Duodenal mucosa (tissue), 2 donors: Measurements from ENCODE around the gene RPGRIP1L.

Experiments
- H3K27ac ChIP-seq: one replicate; pipeline ENCODE4 v1.7.0; 2013; ENCODE audit warnings: low read depth, low read length
- H3K27me3 ChIP-seq, 2 donors: one replicate each; pipeline ENCODE4 v1.7.0; 2013; ENCODE audit warnings: low read length in 2 of 2, control low read depth in 1 of 2; ENCODE audit not compliant: insufficient read depth in 2 of 2, control insufficient read depth in 1 of 2
- H3K36me3 ChIP-seq, 2 donors: one replicate each; pipeline ENCODE4 v1.7.0; 2013; ENCODE audit warnings: low read length in 2 of 2, control low read depth in 1 of 2; ENCODE audit not compliant: insufficient read depth in 2 of 2, control insufficient read depth in 1 of 2
- H3K4me1 ChIP-seq, 2 donors: one replicate each; pipeline ENCODE4 v1.7.0; 2013; ENCODE audit warnings: low read length in 2 of 2, control low read depth in 1 of 2; ENCODE audit not compliant: insufficient read depth in 2 of 2, control insufficient read depth in 1 of 2
- H3K4me3 ChIP-seq, 2 donors: one replicate each; pipeline ENCODE4 v1.7.0; 2013; ENCODE audit warnings: low read length in 2 of 2, low read depth in 1 of 2
- H3K9ac ChIP-seq, 2 donors: one replicate each; pipeline ENCODE4 v1.7.0; 2013; ENCODE audit warnings: low read length in 2 of 2, low read depth in 1 of 2
- H3K9me3 ChIP-seq, 2 donors: one replicate each; pipeline ENCODE4 v1.7.0; 2013; ENCODE audit warnings: low read length in 2 of 2, control low read depth in 1 of 2; ENCODE audit not compliant: control insufficient read depth in 1 of 2

Gene RPGRIP1L

DNA sequence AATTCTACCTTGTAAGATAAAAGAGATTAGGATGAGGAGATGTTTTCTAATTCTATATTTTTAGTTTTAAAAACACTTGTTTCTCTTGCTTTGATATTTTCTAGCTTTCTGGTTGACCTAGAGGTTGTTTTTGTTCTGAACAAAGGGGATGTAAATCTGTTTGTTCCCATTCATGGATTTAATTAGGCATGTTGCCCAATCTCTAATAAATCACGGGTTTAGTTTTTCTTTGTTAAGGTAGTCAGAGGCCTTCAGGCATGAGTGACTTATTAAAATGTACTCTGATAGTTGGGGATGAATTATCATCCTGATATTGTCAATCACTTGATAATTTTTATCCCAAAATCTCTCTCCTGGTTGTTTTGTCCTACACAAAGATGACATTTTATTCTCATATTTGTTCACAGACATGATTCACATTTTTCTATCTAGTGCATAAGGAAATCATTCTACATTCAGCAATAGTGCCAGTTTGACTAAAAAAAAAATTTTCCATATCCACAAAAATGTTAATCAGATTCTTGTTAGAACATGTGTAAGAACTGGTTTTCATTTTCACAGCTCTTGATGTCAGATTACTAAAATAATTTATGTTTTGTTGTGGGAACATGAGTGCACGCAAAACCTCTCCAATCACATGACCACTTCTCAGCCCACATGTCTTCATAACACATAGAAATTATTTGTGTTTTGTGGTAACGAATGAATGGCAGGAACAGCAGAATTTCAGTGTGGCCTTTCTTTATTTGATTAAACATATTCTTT, 105.0 kb downstream of the RPGRIP1L start:
- H3K4me3 ChIP-seq: no peak overlapping the region
- no peak overlapping the region for H3K9ac ChIP-seq
- no peaks in the 10 kb centered on the region for H3K27me3 ChIP-seq
- no peaks in the 10 kb centered on the region for H3K9me3 ChIP-seq
- no peaks in the 10 kb centered on the region for H3K4me1 ChIP-seq
- H3K27ac ChIP-seq: no peak overlapping the region
- no peaks in the 10 kb centered on the region for H3K36me3 ChIP-seq

GRCh38 chr16:53597776-53598175, 105.9 kb downstream of the RPGRIP1L start:
- no peaks in the 10 kb centered on the region for H3K9me3 ChIP-seq
- H3K36me3 ChIP-seq: no peaks in the 10 kb centered on the region
- H3K4me3 ChIP-seq: no peak overlapping the region
- H3K27ac ChIP-seq: no peak overlapping the region
- no peaks in the 10 kb centered on the region for H3K4me1 ChIP-seq
- H3K27me3 ChIP-seq: no peaks in the 10 kb centered on the region
- no peak overlapping the region for H3K9ac ChIP-seq

- Histone ChIP-seq H3K27me3 (no peaks in the 10 kb centered on the region), H3K36me3 (no peaks in the 10 kb centered on the region), H3K9ac (no peak overlapping the region), H3K27ac (no peak overlapping the region), H3K4me3 (no peak overlapping the region), H3K4me1 (no peaks in the 10 kb centered on the region), H3K9me3 (no peaks in the 10 kb centered on the region)
Measured at GRCh38 chr16:53588081-53588648, 115.5 kb downstream of the RPGRIP1L start.

DNA sequence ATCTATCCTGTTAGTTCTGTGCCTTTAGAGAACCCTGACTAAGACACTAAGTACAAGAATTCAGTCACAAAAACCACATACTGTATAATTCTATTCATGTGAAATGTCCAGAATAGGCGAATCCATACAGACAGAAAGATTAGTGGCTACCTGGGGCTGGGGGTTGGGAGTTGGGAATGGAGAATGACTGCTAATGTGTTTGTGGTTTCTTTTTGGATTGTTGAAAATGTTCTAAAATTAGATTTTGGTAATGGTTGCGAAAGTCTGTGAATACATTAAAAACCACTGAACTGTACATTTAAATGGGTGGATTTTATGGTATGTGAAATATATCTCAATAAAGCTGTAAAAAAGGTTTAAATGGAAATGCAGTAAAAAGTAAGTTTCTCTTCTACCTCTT, 120.3 kb downstream of the RPGRIP1L start:
- no peak overlapping the region for H3K9ac ChIP-seq
- H3K9me3 ChIP-seq: no peaks in the 10 kb centered on the region
- no peaks in the 10 kb centered on the region for H3K4me1 ChIP-seq
- H3K36me3 ChIP-seq: no peaks in the 10 kb centered on the region
- H3K27ac ChIP-seq: no peak overlapping the region
- no peak overlapping the region for H3K4me3 ChIP-seq
- no peaks in the 10 kb centered on the region for H3K27me3 ChIP-seq

GRCh38 chr16:53581784-53582183, 121.9 kb downstream of the RPGRIP1L start:
- Histone ChIP-seq H3K4me3 (no peak overlapping the region), H3K27ac (no peak overlapping the region), H3K36me3 (no peaks in the 10 kb centered on the region), H3K9me3 (no peaks in the 10 kb centered on the region), H3K4me1 (no peaks in the 10 kb centered on the region), H3K9ac (no peak overlapping the region), H3K27me3 (no peaks in the 10 kb centered on the region)

GRCh38 chr16:53580038-53580802, 123.4 kb downstream of the RPGRIP1L start:
- Histone ChIP-seq H3K27ac (no peak overlapping the region), H3K36me3 (no peaks in the 10 kb centered on the region), H3K27me3 (no peaks in the 10 kb centered on the region), H3K4me3 (no peak overlapping the region), H3K4me1 (no peaks in the 10 kb centered on the region), H3K9ac (no peak overlapping the region), H3K9me3 (no peaks in the 10 kb centered on the region)

DNA sequence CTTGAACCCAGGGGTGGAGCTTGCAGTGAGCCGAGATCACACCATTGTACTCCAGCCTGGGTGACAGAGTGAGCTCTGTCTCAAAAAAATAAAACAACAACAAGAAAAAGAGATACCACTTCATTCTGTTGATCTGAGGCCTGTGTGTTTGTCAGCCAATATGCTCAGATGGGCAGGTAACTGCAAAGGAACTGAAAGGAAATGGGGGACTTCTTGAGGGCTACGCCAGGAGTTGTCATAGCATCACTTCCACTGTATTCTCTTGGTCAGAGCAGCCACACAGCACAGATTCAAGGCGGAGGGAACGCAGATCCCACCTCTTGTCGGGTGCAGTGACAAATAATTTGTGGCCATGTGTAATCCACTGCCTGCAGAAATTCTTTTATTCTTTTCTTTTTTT, 126.8 kb downstream of the RPGRIP1L start:
- no peak overlapping the region for H3K9ac ChIP-seq
- H3K4me3 ChIP-seq: no peak overlapping the region
- no peaks in the 10 kb centered on the region for H3K9me3 ChIP-seq
- H3K27ac ChIP-seq: no peak overlapping the region
- H3K4me1 ChIP-seq: no peaks in the 10 kb centered on the region
- no peaks in the 10 kb centered on the region for H3K36me3 ChIP-seq
- H3K27me3 ChIP-seq: no peaks in the 10 kb centered on the region

- Histone ChIP-seq H3K27me3 (no peaks in the 10 kb centered on the region), H3K4me3 (no peak overlapping the region), H3K4me1 (no peaks in the 10 kb centered on the region), H3K27ac (no peak overlapping the region), H3K9ac (no peak overlapping the region), H3K36me3 (no peaks in the 10 kb centered on the region), H3K9me3 (peaks cover 0 to 4% of the 10 kb centered on the region in 2 donors)
Measured at GRCh38 chr16:53576210-53576609, 127.4 kb downstream of the RPGRIP1L start.

DNA sequence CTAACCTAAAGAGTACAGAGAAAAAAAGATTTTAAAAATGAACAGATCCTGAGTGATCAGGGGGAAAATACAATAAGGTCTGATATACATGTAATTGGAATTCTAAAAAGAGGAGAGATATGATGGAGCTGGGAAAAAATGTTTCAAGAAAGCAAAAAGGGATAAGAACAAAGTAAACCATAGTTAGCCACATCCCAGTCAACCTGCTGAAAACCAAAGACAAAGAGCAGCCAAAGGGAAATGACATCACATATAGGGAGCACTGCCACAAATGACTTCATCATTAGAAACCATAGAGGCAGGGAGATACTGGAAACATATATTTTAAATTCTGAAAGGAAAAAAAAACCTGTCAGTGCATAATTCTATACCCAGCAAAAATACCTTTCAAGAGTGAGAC, 131.9 kb downstream of the RPGRIP1L start:
- H3K36me3 ChIP-seq: no peaks in the 10 kb centered on the region
- no peaks in the 10 kb centered on the region for H3K4me1 ChIP-seq
- no peak overlapping the region for H3K9ac ChIP-seq
- H3K27ac ChIP-seq: no peak overlapping the region
- H3K9me3 ChIP-seq: peaks cover 0 to 11% of the 10 kb centered on the region in 2 donors
- no peaks in the 10 kb centered on the region for H3K27me3 ChIP-seq
- H3K4me3 ChIP-seq: no peak overlapping the region

- no peak overlapping the region for H3K9ac ChIP-seq
- no peaks in the 10 kb centered on the region for H3K4me1 ChIP-seq
- H3K36me3 ChIP-seq: no peaks in the 10 kb centered on the region
- no peaks in the 10 kb centered on the region for H3K27me3 ChIP-seq
- H3K4me3 ChIP-seq: no peak overlapping the region
- peaks cover 0 to 11% of the 10 kb centered on the region in 2 donors for H3K9me3 ChIP-seq
- H3K27ac ChIP-seq: no peak overlapping the region
Measured at GRCh38 chr16:53566552-53567245, 137.0 kb downstream of the RPGRIP1L start.
